CD14-positive monocyte (primary cell): ENCODE results near the gene PLA2G6. TPM values are rescaled to one million over a fixed set of nuclear protein-coding genes. Genes with fewer than 3 reads are reported as not detected.
A peak's percentile ranks its signal among the peaks of the same experiment; 100 is the strongest.

Experiments
- DNase-seq, 3 donors: peaks; one replicate each; pipeline ENCODE4 v3.0.0-alpha.2; 2011 to 2022
- H2AFZ ChIP-seq: 2 replicates; pipeline ENCODE4 v1.6.0; 2012; ENCODE audit warnings: mild to moderate bottlenecking, low read depth, low read length, inconsistent platforms; ENCODE audit not compliant: insufficient read depth, poor library complexity, severe bottlenecking
- H3K27ac ChIP-seq, 2 donors: 1 replicate in 1 of 2; 2 replicates in 1 of 2; pipeline ENCODE4 v1.5.1; 2012 to 2013; ENCODE audit warnings: low read length in 2 of 2, control low read depth in 1 of 2, inconsistent platforms in 1 of 2, low read depth in 1 of 2, mild to moderate bottlenecking in 1 of 2
- H3K27me3 ChIP-seq, 2 donors: one replicate each; pipeline versions ENCODE4 v1.6.0 to v1.6.1; 2011 to 2013; ENCODE audit warnings: low read length in 2 of 2; ENCODE audit not compliant: control insufficient read depth in 2 of 2, insufficient read depth in 2 of 2
- H3K36me3 ChIP-seq, 2 donors: replicated peaks in 1 of 2; 1 replicate in 1 of 2; 2 replicates in 1 of 2; pipeline versions ENCODE4 v1.5.1 to v1.6.1; 2012 to 2013; ENCODE audit warnings: low read length in 2 of 2, control low read depth in 1 of 2, inconsistent platforms in 1 of 2, mild to moderate bottlenecking in 1 of 2; ENCODE audit not compliant: insufficient read depth in 2 of 2, control insufficient read depth in 1 of 2
- H3K4me1 ChIP-seq, 2 donors: 1 replicate in 1 of 2; 2 replicates in 1 of 2; pipeline versions ENCODE4 v1.5.1 to v1.6.1; 2012 to 2013; ENCODE audit warnings: low read length in 2 of 2, control low read depth in 1 of 2, inconsistent platforms in 1 of 2, mild to moderate bottlenecking in 1 of 2, moderate library complexity in 1 of 2; ENCODE audit not compliant: insufficient read depth in 2 of 2, control insufficient read depth in 1 of 2
- H3K4me2 ChIP-seq: replicated peaks from 2 replicates; pipeline ENCODE3; 2012; ENCODE audit warnings: low read length, moderate library complexity, mild to moderate bottlenecking; ENCODE audit not compliant: poor library complexity, severe bottlenecking; ENCODE audit errors: extremely low read depth
- H3K4me3 ChIP-seq, 3 experiments: fragments of 200-600 bp in 1 of 3; sonication (generic) in 1 of 3; replicated peaks in 1 of 3; 1 replicate in 2 of 3; 2 replicates in 1 of 3; pipeline ENCODE4 v1.5.1; 2011 to 2013; ENCODE audit warnings: low read length in 3 of 3, mild to moderate bottlenecking in 3 of 3, control low read depth in 2 of 3, low read depth in 2 of 3, inconsistent platforms in 1 of 3, moderate library complexity in 1 of 3
- H3K79me2 ChIP-seq: 2 replicates; pipeline ENCODE4 v1.6.0; 2012; ENCODE audit warnings: mild to moderate bottlenecking, control low read depth, inconsistent platforms, low read length, moderate library complexity; ENCODE audit not compliant: insufficient read depth
- H3K9ac ChIP-seq: 2 replicates; pipeline ENCODE4 v1.6.0; 2017; ENCODE audit warnings: low read length, mild to moderate bottlenecking; ENCODE audit not compliant: insufficient read depth, poor library complexity, severe bottlenecking
- H3K9me3 ChIP-seq, 2 donors: replicated peaks in 1 of 2; 1 replicate in 1 of 2; 2 replicates in 1 of 2; pipeline versions ENCODE4 v1.5.1 to v1.6.1; 2012 to 2013; ENCODE audit warnings: low read length in 2 of 2, control low read depth in 1 of 2; ENCODE audit not compliant: control insufficient read depth in 1 of 2, insufficient read depth in 1 of 2
- H4K20me1 ChIP-seq: 2 replicates; pipeline ENCODE4 v1.6.0; 2012; ENCODE audit warnings: mild to moderate bottlenecking, low read length, control low read depth, moderate library complexity; ENCODE audit not compliant: insufficient read depth
- H3K27ac Mint-ChIP-seq, 7 donors: one replicate each; pipeline ENCODE4 v1.8.0; 2020; ENCODE audit warnings: mild to moderate bottlenecking in 7 of 7, mixed read lengths in 7 of 7, moderate library complexity in 6 of 7, inconsistent platforms in 2 of 7
- H3K27me3 Mint-ChIP-seq, 3 donors: one replicate each; pipeline ENCODE4 v1.8.0; 2021 to 2022; ENCODE audit warnings: low read depth in 3 of 3, mild to moderate bottlenecking in 3 of 3, mixed read lengths in 3 of 3, moderate library complexity in 3 of 3, inconsistent platforms in 1 of 3
- H3K36me3 Mint-ChIP-seq, 2 donors: one replicate each; pipeline ENCODE4 v1.8.0; 2020; ENCODE audit warnings: mixed read lengths in 2 of 2, inconsistent platforms in 1 of 2, mild to moderate bottlenecking in 1 of 2
- H3K4me1 Mint-ChIP-seq: one replicate; pipeline ENCODE4 v1.8.0; 2020; ENCODE audit warnings: mild to moderate bottlenecking, mixed read lengths
- H3K4me3 Mint-ChIP-seq, 2 donors: one replicate each; pipeline ENCODE4 v1.8.0; 2020; ENCODE audit warnings: mild to moderate bottlenecking in 2 of 2, mixed read lengths in 2 of 2, moderate library complexity in 1 of 2
- H3K9me3 Mint-ChIP-seq, 7 donors: one replicate each; pipeline ENCODE4 v1.8.0; 2020 to 2022; ENCODE audit warnings: mixed read lengths in 7 of 7, mild to moderate bottlenecking in 6 of 7, moderate library complexity in 6 of 7, inconsistent platforms in 2 of 7
- CTCF ChIP-seq: fragments of 200-600 bp; IDR thresholded peaks from one replicate; pipeline ENCODE4 v1.8.0; 2022; ENCODE audit warnings: antibody characterized with exemption, mild to moderate bottlenecking
- WGBS: methylation state at CpG from one replicate; pipeline ENCODE4 v1.1.5; 2013; ENCODE audit warnings: missing lambda C conversion rate; ENCODE audit not compliant: insufficient coverage; 5-methylcytosine and 5-hydroxymethylcytosine counted together
- intact Hi-C, 2 donors: fragments of 100-400 bp; cut with micrococcal nuclease; formaldehyde crosslinking; loops; one replicate each; pipeline versions ENCODE4 v1.15.0 to v1.15.1; 2023
- polyA plus RNA-seq, 3 donors: library from polyadenylated mRNA; depleted of rRNA in 1 of 3; unstranded in 2 of 3; stranded (reverse) in 1 of 3; fragments of 300-500 nt in 2 of 3; fragments of >200 nt in 1 of 3; fragmentation: Illumina TruSeq in 2 of 3; gene quantifications; 1 replicate in 2 of 3; 2 replicates in 1 of 3; pipeline ENCODE4 v1.2.3, GENCODE V29; 2012 to 2021

Gene PLA2G6
- polyA plus RNA-seq, 3 donors: 0.43 to 8.3 (median 0.62) TPM

- peak overlapping the region in 1 of 7 donors; percentile 41 for H3K27ac Mint-ChIP-seq
- TF ChIP-seq CTCF: no peak
- H3K36me3 Mint-ChIP-seq: peaks cover 9 to 12% of the 10 kb centered on the region in 2 donors
- peaks cover 3% of the 10 kb centered on the region for H3K4me1 Mint-ChIP-seq
- no peak overlapping the region for H3K4me2 ChIP-seq
- WGBS: over 99% methylated on average over 10 of the region's 16 CpGs
- no peak overlapping the region for H3K4me3 ChIP-seq
- no peak overlapping the region for H3K27ac ChIP-seq
- H3K4me1 ChIP-seq: no peaks in the 10 kb centered on the region
- H3K27me3 Mint-ChIP-seq: peaks cover 0 to 2% (median 1%) of the 10 kb centered on the region in 3 donors
- no peaks in the 10 kb centered on the region for H3K36me3 ChIP-seq
- no peaks in the 10 kb centered on the region for H3K27me3 ChIP-seq
- H4K20me1 ChIP-seq: no peaks in the 10 kb centered on the region
- no peak overlapping the region for H3K4me3 Mint-ChIP-seq
- no peak overlapping the region for H3K9ac ChIP-seq
- peaks cover 0 to 1% (median 0%) of the 10 kb centered on the region in 7 donors for H3K9me3 Mint-ChIP-seq
- no peak for DNase-seq
- intact Hi-C loops: no loop called here
- no peaks in the 10 kb centered on the region for H3K9me3 ChIP-seq
- H2AFZ ChIP-seq: no peak overlapping the region
- no peaks in the 10 kb centered on the region for H3K79me2 ChIP-seq
These were observed 40.2 kb downstream of the PLA2G6 start for GRCh38 chr22:38141217-38141973.

- Histone ChIP-seq H3K4me3 (no peak overlapping the region), H3K4me2 (no peak overlapping the region), H3K79me2 (no peaks in the 10 kb centered on the region), H3K4me1 (no peaks in the 10 kb centered on the region), H3K27ac (no peak overlapping the region), H3K27me3 (no peaks in the 10 kb centered on the region), H2AFZ (no peak overlapping the region), H3K9me3 (no peaks in the 10 kb centered on the region), H4K20me1 (no peaks in the 10 kb centered on the region), H3K36me3 (no peaks in the 10 kb centered on the region), H3K9ac (no peak overlapping the region)
- intact Hi-C loops: no loop called here
- no peak for DNase-seq
- Mint-ChIP-seq H3K9me3 (peaks cover 0 to 1% (median 0%) of the 10 kb centered on the region in 7 donors), H3K36me3 (peaks cover 14 to 23% of the 10 kb centered on the region in 2 donors), H3K4me1 (peaks cover 9% of the 10 kb centered on the region), H3K4me3 (no peak overlapping the region), H3K27me3 (peaks cover 0 to 2% (median 1%) of the 10 kb centered on the region in 3 donors), H3K27ac (no peak overlapping the region)
- WGBS: 100% methylated on average over 7 of the region's 11 CpGs
- no peak for TF ChIP-seq CTCF
These were observed 41.7 kb downstream of the PLA2G6 start for GRCh38 chr22:38139901-38140300.
